MCF 10A (cell line): Measurements from ENCODE around the gene ITPRIPL1. TPM values are rescaled to one million over a fixed set of nuclear protein-coding genes. Genes with fewer than 3 reads are reported as not detected.
A peak's percentile ranks its signal among the peaks of the same experiment; 100 is the strongest.

Experiments
- BruUV-seq: library from RNA; stranded (reverse); fragments of 400-500 nt; replicated peaks from 2 replicates; lab custom pipeline; 2021; lab: Mats Ljungman, UMichigan
- CTCF ChIA-PET: fragments of 300-600 bp; sonication (Branson Sonifier 250); formaldehyde crosslinking; extraction: SDS; loops from one replicate; lab custom pipeline; 2021; ENCODE audit warnings: antibody characterized with exemption, inconsistent platforms; lab: Yijun Ruan, JAX
- POLR2A ChIA-PET: fragments of 300-600, 350-650 bp; sonication (Branson Sonifier 250); formaldehyde crosslinking; extraction: SDS; loops from one replicate; lab custom pipeline; 2020; ENCODE audit warnings: antibody characterized with exemption, inconsistent platforms; lab: Yijun Ruan, JAX
- DNase-seq: peaks from one replicate; pipeline ENCODE4 v3.0.0-alpha.2; 2018; ENCODE audit not compliant: unreplicated experiment
- H3K27ac Mint-ChIP-seq: one replicate; pipeline ENCODE4 v1.8.0; 2022; ENCODE audit warnings: mild to moderate bottlenecking, low read depth, mixed read lengths; ENCODE audit not compliant: unreplicated experiment
- H3K27me3 Mint-ChIP-seq: one replicate; pipeline ENCODE4 v1.8.0; 2022; ENCODE audit warnings: mixed read lengths; ENCODE audit not compliant: insufficient read depth, unreplicated experiment
- H3K36me3 Mint-ChIP-seq: one replicate; pipeline ENCODE4 v1.8.0; 2022; ENCODE audit warnings: mild to moderate bottlenecking, moderate library complexity, mixed read lengths; ENCODE audit not compliant: insufficient read depth, unreplicated experiment
- H3K4me1 Mint-ChIP-seq: one replicate; pipeline ENCODE4 v1.8.0; 2022; ENCODE audit warnings: mixed read lengths; ENCODE audit not compliant: insufficient read depth, unreplicated experiment
- H3K4me3 Mint-ChIP-seq: one replicate; pipeline ENCODE4 v1.8.0; 2022; ENCODE audit warnings: mild to moderate bottlenecking, moderate library complexity, mixed read lengths; ENCODE audit not compliant: unreplicated experiment
- H3K9me3 Mint-ChIP-seq: one replicate; pipeline ENCODE4 v1.8.0; 2022; ENCODE audit warnings: mixed read lengths; ENCODE audit not compliant: unreplicated experiment
- intact Hi-C: fragments of 100-400 bp; cut with micrococcal nuclease; formaldehyde crosslinking; loops from 2 replicates; pipeline ENCODE4 v1.14.1; 2022
- total RNA-seq: library from RNA; stranded (reverse); gene quantifications from 2 replicates; pipeline ENCODE4 v1.2.3, GENCODE V29; 2022
- TF ChIP-seq, protein P1 (sequence below): fragments of 200-600 bp; IDR thresholded peaks from one replicate; pipeline ENCODE4 v1.8.0; 2022; ENCODE audit warnings: antibody characterized with exemption, mild to moderate bottlenecking; ENCODE audit not compliant: unreplicated experiment

The ITPRIPL1 gene
- total RNA-seq, 1 experiment from 2014 or later: not detected

- Mint-ChIP-seq H3K9me3 (no peaks in the 10 kb centered on the region), H3K27me3 (no peaks in the 10 kb centered on the region), H3K36me3 (peaks cover 7% of the 10 kb centered on the region), H3K4me3 (no peak overlapping the region), H3K4me1 (peaks cover 41% of the 10 kb centered on the region), H3K27ac (peak overlapping the region; percentile 39)
- TF ChIP-seq, protein P1, sequence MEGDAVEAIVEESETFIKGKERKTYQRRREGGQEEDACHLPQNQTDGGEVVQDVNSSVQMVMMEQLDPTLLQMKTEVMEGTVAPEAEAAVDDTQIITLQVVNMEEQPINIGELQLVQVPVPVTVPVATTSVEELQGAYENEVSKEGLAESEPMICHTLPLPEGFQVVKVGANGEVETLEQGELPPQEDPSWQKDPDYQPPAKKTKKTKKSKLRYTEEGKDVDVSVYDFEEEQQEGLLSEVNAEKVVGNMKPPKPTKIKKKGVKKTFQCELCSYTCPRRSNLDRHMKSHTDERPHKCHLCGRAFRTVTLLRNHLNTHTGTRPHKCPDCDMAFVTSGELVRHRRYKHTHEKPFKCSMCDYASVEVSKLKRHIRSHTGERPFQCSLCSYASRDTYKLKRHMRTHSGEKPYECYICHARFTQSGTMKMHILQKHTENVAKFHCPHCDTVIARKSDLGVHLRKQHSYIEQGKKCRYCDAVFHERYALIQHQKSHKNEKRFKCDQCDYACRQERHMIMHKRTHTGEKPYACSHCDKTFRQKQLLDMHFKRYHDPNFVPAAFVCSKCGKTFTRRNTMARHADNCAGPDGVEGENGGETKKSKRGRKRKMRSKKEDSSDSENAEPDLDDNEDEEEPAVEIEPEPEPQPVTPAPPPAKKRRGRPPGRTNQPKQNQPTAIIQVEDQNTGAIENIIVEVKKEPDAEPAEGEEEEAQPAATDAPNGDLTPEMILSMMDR: no peak
- intact Hi-C loops: loop anchor here (5.0 kb wide), 1 partner anchor 70 kb away; the partner anchor contains the start of genes CIAO1 and TMEM127
- BruUV-seq: no TSS peak
- ChIA-PET POLR2A (interaction anchor here (0.6 to 4.6 kb wide), 5 partner anchors 31 to 128 kb away, joined by 3 to 43 read pairs (median 3); partner anchors contain the start of genes SNRNP200 and STARD7), CTCF (interaction anchor here (0.6 to 1.6 kb wide), 3 partner anchors 9 to 175 kb away, joined by 3 to 4 read pairs (median 3); no protein-coding TSS in a partner anchor)
- DNase-seq: no peak
Observed at GRCh38 chr2:96336873-96337272, 11.8 kb downstream of the ITPRIPL1 start.

GRCh38 chr2:96340493-96341414 lies 15.6 kb downstream of the ITPRIPL1 start:
- peaks cover 27% of the 10 kb centered on the region for H3K4me1 Mint-ChIP-seq
- TF ChIP-seq, protein P1: no peak
- intact Hi-C loops: no loop called here
- ChIA-PET CTCF (interaction anchor here (0.6 to 1.3 kb wide), 2 partner anchors 35 to 170 kb away, joined by 3 to 4 read pairs; no protein-coding TSS in a partner anchor), POLR2A (interaction anchor here (0.9 to 1.8 kb wide), 2 partner anchors 11 to 133 kb away, joined by 3 to 4 read pairs; partner anchors contain the start of gene STARD7)
- BruUV-seq: no TSS peak
- H3K4me3 Mint-ChIP-seq: no peak overlapping the region
- DNase-seq: no peak
- no peaks in the 10 kb centered on the region for H3K27me3 Mint-ChIP-seq
- no peak overlapping the region for H3K27ac Mint-ChIP-seq
- no peaks in the 10 kb centered on the region for H3K9me3 Mint-ChIP-seq
- peaks cover 7% of the 10 kb centered on the region for H3K36me3 Mint-ChIP-seq

DNA sequence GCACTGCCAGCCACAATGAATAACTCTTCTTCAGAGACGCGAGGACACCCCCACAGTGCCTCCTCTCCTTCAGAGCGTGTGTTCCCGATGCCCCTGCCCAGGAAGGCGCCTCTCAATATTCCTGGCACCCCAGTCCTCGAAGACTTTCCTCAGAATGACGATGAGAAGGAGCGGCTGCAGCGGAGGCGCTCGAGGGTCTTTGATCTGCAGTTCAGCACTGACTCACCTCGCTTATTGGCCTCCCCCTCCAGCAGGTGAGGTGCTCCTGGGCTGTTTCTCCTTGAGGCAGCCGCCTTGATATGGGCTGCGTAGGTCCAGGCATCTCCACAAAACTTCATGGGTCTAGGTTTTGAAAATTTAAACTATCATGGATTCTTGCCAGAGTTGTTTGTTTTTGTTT lies 16.5 kb downstream of the ITPRIPL1 start:
- CTCF ChIA-PET: interaction anchor here (0.6 to 1.3 kb wide), 3 partner anchors 36 to 169 kb away, joined by 3 to 4 read pairs (median 3); no protein-coding TSS in a partner anchor
- intact Hi-C loops: no loop called here
- peaks cover 19% of the 10 kb centered on the region for H3K4me1 Mint-ChIP-seq
- H3K4me3 Mint-ChIP-seq: no peak overlapping the region
- no peaks in the 10 kb centered on the region for H3K36me3 Mint-ChIP-seq
- POLR2A ChIA-PET: interaction anchor here (0.8 kb wide), 1 partner anchor 37 kb away, joined by 3 read pairs; the partner anchor contains the start of gene SNRNP200
- no peaks in the 10 kb centered on the region for H3K9me3 Mint-ChIP-seq
- TF ChIP-seq, protein P1: no peak
- no peak for DNase-seq
- H3K27ac Mint-ChIP-seq: peak overlapping the region; percentile 44
- no peaks in the 10 kb centered on the region for H3K27me3 Mint-ChIP-seq
- no TSS peak for BruUV-seq

DNA sequence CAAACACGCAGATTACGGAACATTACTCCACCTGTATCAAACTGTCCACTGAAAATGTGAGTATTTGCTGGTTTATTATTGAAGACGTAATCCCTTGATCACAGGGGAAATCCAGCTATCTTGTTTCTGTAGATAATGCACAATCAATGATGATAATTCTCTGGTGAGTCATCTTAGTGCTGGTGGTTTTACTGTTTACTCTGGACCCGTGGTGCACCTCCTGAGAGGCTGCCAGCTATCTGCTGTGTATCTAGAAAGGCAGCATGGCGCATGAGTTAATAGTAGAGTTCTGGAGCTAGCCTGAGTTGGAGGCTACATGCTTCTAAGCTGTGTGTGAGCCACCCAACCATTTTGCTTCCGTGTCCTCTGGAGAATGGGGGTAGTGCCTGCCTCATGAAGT lies 17.0 kb downstream of the ITPRIPL1 start:
- DNase-seq: peak; percentile 33
- no TSS peak for BruUV-seq
- POLR2A ChIA-PET: interaction anchor here (0.8 kb wide), 1 partner anchor 37 kb away, joined by 3 read pairs; the partner anchor contains the start of gene SNRNP200
- TF ChIP-seq, protein P1: no peak
- Mint-ChIP-seq H3K4me1 (peaks cover 15% of the 10 kb centered on the region), H3K27me3 (no peaks in the 10 kb centered on the region), H3K27ac (peak overlapping the region; percentile 44), H3K36me3 (no peaks in the 10 kb centered on the region), H3K9me3 (no peaks in the 10 kb centered on the region), H3K4me3 (no peak overlapping the region)
- CTCF ChIA-PET: interaction anchor here (0.5 to 0.6 kb wide), 2 partner anchors 59 to 68 kb away, joined by 3 read pairs; no protein-coding TSS in a partner anchor
- intact Hi-C loops: no loop called here
